A673 (cell line): ENCODE data around the gene SRPK3.

Experiments
- CTCF ChIP-seq: fragments of 300-800, 200-600 bp; sonication (generic); conservative IDR thresholded peaks from 2 replicates; pipeline ENCODE4 v1.5.1; 2017; ENCODE audit warnings: low read depth, mild to moderate bottlenecking, antibody characterized with exemption, low read length, moderate library complexity, mixed read lengths
- EZH2 ChIP-seq: fragments of 200-600 bp; sonication (generic); IDR thresholded peaks from 2 replicates; pipeline ENCODE4 v1.6.1; 2017; ENCODE audit warnings: borderline replicate concordance, low read depth, mild to moderate bottlenecking, mixed read lengths, antibody characterized with exemption, low read length; ENCODE audit not compliant: poor library complexity, severe bottlenecking

GRCh38 chrX:153800746-153801145 lies 19.9 kb downstream of the SRPK3 start:
- no peak for TF ChIP-seq CTCF
- no peak for TF ChIP-seq EZH2
